Stimulated activated naive CD8-positive, alpha-beta T cell treated with anti-CD3 and anti-CD28 coated beads, Interleukin-15, Interleukin-2, amounts not matched to agents 100 ng/mL and 50 ng/mL, for 24 hours (primary cell): ENCODE data around the gene INPP5B.
"Not testable (repeated sequence)": the region's sequence is repeated elsewhere in the genome, so short reads cannot be mapped to it uniquely, and the experiment has no call there.

Experiments used
- H3K27ac Mint-ChIP-seq: one replicate; pipeline ENCODE4 v1.8.0; 2021; ENCODE audit warnings: mild to moderate bottlenecking, mixed read lengths
- H3K27me3 Mint-ChIP-seq: one replicate; pipeline ENCODE4 v1.8.0; 2021; ENCODE audit warnings: mixed read lengths
- H3K36me3 Mint-ChIP-seq: one replicate; pipeline ENCODE4 v1.8.0; 2021; ENCODE audit warnings: low read depth, mixed read lengths
- H3K4me1 Mint-ChIP-seq: one replicate; pipeline ENCODE4 v1.8.0; 2021; ENCODE audit warnings: low read depth, mixed read lengths
- H3K4me3 Mint-ChIP-seq: one replicate; pipeline ENCODE4 v1.8.0; 2021; ENCODE audit warnings: mild to moderate bottlenecking, mixed read lengths
- H3K9me3 Mint-ChIP-seq: one replicate; pipeline ENCODE4 v1.8.0; 2021; ENCODE audit warnings: mixed read lengths

INPP5B gene

DNA sequence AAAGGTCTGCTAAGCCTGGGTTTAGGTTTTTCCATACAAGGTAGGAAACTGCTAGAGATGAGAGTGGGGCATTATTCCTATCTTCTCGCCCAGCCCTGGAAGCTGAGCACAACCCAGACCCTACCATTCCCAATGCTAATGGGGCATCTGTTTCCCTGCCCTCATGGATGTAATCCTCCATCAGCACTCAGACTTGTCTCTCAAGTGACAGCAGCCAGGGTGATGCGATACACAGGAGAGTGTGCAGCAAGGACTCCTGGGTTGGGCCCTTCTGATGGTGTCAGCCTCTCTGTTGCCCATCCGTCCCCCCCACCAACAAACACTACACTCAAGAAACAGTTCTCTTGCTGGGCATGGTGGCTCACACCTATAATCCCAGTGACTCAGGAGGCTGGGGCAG lies 5.9 kb upstream of the INPP5B start:
- no peaks in the 10 kb centered on the region for H3K9me3 Mint-ChIP-seq
- peaks cover 12% of the 10 kb centered on the region for H3K36me3 Mint-ChIP-seq
- H3K4me3 Mint-ChIP-seq, result no peak overlapping the region
- H3K4me1 Mint-ChIP-seq, result peaks cover 10% of the 10 kb centered on the region
- H3K27ac Mint-ChIP-seq, result no peak overlapping the region
- H3K27me3 Mint-ChIP-seq, result no peaks in the 10 kb centered on the region

DNA sequence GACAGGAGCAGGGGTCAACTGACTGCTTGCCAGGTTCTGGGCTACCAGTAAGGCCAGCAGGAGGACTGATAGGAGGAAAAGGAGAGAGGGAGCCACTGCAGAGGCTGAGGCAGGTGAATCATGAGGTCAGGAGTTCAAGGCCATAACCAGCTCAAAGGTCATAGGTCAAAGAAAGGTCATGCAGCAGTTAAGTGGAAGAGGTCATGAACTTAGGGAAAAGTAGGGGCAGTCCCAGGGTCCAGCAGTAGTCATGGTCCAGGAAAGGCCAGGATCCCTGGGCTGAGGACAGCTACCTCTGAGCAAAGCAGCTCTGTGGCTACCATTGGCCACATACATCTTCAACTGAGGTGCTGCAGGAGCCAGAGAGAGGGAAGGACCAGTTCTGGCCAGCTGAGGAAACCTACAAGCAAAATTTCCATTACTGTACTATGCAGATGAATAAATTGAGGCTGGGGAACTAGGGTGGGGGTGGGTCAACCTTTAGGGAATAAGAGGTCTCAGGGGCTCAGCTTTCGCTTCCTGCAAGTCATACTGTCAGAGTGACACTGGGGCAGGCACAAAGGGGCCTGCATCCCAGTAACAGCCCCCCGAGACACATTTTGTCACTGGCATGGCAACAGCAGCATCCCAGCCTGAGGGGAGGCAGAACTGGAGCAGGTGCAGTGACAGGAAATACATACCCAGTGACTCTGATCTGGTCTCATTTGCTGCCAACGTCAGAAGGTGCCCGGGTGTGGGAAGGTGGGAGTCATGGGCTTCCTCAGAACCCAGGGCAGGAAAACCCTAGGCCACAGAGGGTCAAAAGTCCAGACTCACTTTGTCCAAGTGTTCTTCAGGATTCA lies 5.2 kb upstream of the INPP5B start:
- H3K4me3 Mint-ChIP-seq, result no peak overlapping the region
- H3K4me1 Mint-ChIP-seq, result peaks cover 17% of the 10 kb centered on the region
- peaks cover 11% of the 10 kb centered on the region for H3K36me3 Mint-ChIP-seq
- no peak overlapping the region for H3K27ac Mint-ChIP-seq
- no peaks in the 10 kb centered on the region for H3K9me3 Mint-ChIP-seq
- no peaks in the 10 kb centered on the region for H3K27me3 Mint-ChIP-seq

DNA sequence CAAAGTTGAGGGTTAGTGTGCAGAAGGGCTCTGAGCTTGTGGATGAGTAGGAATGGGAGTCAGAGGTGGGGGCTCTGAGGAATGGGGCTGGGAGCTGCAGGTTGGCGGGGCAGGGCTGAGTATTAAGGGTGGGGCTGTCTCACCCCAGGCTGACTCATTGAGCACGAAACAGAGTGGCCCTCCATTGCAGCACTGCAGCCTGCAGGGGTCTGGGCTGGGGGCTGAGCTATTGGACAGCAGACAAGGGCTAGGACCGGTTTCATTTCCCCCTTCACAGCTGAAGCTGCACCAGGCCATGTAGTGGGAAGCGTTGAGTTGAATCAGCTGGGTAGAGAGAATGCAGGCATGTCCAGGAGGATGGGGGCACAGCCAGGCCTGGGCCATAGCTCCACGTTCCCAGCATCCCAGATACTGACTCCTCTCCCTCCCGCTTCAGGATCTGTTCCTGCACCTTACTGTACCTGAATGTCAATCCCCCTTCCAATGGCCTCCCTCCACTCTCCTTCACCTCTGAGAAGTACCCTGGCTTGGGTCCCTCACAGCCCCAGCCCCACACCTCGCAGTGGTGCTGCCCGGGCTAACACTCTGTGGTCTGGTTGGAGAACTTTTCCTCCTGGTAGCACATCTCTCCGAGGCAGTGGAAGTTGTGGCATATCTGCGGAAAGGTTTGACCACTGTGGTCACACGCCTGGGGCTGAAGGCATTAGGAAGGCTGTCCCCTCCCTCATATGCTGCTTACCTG lies 4.4 kb upstream of the INPP5B start:
- H3K4me1 Mint-ChIP-seq, result peaks cover 25% of the 10 kb centered on the region
- H3K27me3 Mint-ChIP-seq, result no peaks in the 10 kb centered on the region
- H3K36me3 Mint-ChIP-seq, result peaks cover 3% of the 10 kb centered on the region
- no peak overlapping the region for H3K4me3 Mint-ChIP-seq
- H3K27ac Mint-ChIP-seq, result no peak overlapping the region
- H3K9me3 Mint-ChIP-seq, result no peaks in the 10 kb centered on the region

DNA sequence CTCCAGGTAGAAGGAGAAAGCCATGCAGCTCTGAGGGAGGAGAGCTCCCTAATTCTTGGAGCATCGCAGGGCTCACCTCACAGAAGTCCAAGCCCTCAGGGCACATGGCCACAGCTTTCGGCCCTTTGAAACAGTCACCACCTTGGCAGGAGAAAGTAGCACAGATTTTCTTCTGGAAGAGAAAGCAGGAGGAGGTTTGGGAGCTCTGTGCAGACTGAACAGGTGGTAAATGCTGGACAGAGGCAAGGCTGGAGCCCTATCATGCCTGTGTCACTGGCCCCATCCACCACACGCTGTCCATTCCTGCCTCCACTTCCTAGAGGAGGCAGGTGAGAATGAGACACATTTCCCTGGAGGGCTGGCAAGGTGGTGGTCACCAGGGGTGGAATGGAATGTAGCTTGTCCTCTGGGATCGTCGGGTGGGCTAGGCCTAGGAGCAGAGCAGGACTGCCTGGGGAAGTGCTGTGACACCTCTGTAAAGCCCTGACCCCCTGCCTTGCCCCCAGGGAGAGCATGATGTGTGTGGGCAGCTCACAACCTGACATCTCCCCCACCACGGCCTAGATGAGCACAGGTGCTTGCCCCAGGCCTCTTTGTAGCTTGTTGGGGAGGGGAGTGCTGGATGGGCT lies 2.8 kb upstream of the INPP5B start:
- Mint-ChIP-seq H3K27me3 (no peaks in the 10 kb centered on the region), H3K36me3 (no peaks in the 10 kb centered on the region), H3K27ac (no peak overlapping the region), H3K4me3 (no peak overlapping the region), H3K4me1 (peaks cover 25% of the 10 kb centered on the region), H3K9me3 (no peaks in the 10 kb centered on the region)

DNA sequence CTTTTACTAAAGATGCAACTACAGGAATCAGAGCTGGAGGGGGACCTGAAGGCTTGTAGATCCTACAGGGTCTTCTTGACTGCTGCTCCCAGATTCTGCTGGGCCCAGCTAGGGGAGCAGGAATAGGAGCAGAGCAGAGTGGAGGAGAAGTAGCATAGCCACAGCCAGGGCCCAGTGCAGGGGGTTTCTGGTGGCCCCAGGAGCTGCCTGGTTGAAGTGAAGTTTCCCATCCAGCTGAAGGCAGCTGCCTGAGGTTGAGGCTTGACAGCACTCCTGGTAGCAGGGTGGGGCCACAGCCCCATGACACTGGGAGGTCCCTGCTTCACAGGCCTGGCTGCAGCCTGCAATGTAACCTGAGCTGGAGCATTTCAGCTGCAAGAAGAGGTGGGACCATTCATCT lies 2.0 kb upstream of the INPP5B start:
- Mint-ChIP-seq H3K36me3 (no peaks in the 10 kb centered on the region), H3K27me3 (no peaks in the 10 kb centered on the region), H3K4me1 (peaks cover 25% of the 10 kb centered on the region), H3K9me3 (no peaks in the 10 kb centered on the region), H3K4me3 (no peak overlapping the region), H3K27ac (no peak overlapping the region)

DNA sequence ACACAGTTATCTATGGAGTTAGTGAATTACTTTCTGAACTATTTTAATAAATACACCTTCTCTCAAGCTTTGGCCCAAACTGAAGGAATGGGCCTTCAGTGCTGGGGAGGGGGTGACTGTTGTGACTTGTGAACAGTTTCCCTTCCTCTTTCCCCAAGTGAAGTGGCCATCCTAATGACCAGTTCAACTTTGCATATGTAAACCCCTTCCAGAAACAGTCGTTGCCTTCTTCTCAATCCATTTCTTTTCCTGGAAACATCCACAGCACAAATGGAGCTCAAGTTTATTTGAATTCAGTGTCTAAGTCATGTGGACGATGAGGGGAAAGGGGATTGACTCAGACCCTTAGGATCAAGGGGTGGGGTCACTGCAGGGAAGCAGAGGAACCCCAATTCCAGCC lies 1.3 kb upstream of the INPP5B start:
- H3K36me3 Mint-ChIP-seq, result peaks cover 2% of the 10 kb centered on the region
- no peaks in the 10 kb centered on the region for H3K27me3 Mint-ChIP-seq
- H3K27ac Mint-ChIP-seq, result no peak overlapping the region
- H3K4me3 Mint-ChIP-seq, result no peak overlapping the region
- H3K4me1 Mint-ChIP-seq, result peaks cover 25% of the 10 kb centered on the region
- H3K9me3 Mint-ChIP-seq, result no peaks in the 10 kb centered on the region

DNA sequence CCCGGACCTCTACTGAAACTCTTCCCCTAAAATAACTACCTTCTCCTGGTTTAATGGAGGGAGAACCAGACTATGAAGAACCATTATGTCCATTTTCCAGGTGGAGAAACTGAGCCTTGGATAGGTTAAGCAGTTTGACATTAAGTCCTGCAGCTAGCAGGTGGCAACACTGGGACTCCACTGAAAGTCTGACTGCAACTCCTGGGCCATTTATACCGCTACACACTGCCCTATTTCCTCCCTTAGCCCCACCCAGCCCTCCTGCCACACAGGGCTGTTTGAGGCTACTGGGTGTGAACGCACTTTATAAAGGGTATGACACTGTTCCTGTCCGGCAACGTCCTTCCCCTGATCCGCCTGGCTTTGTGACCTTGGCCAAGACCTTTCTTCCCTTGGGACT lies 511 bp upstream of the INPP5B start:
- no peaks in the 10 kb centered on the region for H3K27me3 Mint-ChIP-seq
- H3K36me3 Mint-ChIP-seq, result peaks cover 4% of the 10 kb centered on the region
- peak overlapping the region; percentile 99 for H3K27ac Mint-ChIP-seq
- peaks cover 24% of the 10 kb centered on the region for H3K4me1 Mint-ChIP-seq
- peak overlapping the region; percentile 98 for H3K4me3 Mint-ChIP-seq
- H3K9me3 Mint-ChIP-seq, result no peaks in the 10 kb centered on the region

DNA sequence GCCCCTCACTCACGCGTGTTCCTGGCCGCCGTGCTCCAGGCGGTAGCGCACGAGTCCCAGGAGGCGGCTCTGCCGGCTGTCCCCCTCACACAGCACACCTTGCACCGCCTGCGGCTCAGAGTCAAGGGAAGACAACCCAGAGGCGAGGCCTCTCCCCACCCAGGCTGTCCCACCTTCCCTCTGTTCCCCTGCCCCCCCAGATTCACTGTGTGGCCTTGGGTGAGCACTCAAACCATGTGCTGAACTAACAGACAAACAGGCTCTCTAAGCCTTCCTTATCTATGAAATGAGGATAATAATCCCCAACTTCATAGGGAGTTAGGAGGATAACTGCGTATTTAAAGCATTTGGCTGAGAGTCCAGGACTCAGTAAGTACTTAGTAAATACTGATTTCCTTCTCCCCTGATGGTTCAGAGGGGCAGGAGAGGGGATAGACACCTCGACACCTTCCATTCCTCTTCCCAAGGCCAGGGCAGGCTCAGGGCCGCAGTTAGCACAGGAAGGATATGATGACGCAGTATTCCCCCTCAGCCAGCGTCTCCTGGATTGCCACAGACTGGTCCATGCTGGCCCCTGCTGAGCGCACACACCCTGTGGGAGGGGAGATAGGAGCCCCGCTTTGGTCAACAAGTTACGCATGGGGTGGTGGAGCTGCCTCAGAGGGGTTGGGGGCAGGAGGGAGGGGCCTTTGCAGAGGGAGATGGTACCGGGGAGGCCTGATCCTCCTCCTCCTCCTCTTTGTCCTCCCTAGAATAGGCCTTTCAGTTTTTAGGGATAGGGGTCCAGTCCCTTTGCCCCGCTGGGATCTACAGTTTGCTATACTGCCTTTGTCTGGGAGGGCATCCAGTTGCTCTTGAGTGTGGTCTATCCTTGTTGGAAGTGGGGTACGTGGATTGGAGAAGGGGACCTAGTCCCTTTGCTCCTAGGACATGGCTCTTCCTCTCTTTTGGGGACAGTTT lies 830 bp downstream of the INPP5B start:
- H3K4me3 Mint-ChIP-seq, result peak overlapping the region; percentile 98
- H3K36me3 Mint-ChIP-seq, result peaks cover 6% of the 10 kb centered on the region
- peak overlapping the region; percentile 99 for H3K27ac Mint-ChIP-seq
- H3K27me3 Mint-ChIP-seq, result no peaks in the 10 kb centered on the region
- H3K4me1 Mint-ChIP-seq, result peaks cover 15% of the 10 kb centered on the region
- H3K9me3 Mint-ChIP-seq, result no peaks in the 10 kb centered on the region

DNA sequence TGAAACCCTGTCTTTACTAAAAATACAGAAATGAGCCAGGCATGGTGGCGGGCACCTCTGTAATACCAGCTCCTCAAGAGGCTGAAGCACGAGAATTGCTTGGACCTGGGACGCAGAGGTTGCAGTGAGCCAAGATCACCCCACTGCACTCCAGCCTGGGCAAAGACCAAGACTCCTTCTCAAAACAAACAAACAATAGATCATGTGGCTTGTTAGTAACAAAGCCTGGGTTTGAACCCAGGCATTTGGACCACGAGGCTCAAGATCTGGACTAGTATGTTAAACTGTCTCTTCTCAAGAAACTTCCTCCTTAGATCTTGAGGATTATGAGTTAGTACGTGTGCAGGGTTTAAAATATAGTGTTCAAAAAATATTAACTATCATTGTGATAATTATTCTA lies 1.6 kb downstream of the INPP5B start:
- Mint-ChIP-seq H3K4me3 (peak overlapping the region; percentile 26), H3K9me3 (no peaks in the 10 kb centered on the region), H3K27me3 (no peaks in the 10 kb centered on the region), H3K27ac (no peak overlapping the region), H3K4me1 (peaks cover 15% of the 10 kb centered on the region), H3K36me3 (peaks cover 8% of the 10 kb centered on the region)

DNA sequence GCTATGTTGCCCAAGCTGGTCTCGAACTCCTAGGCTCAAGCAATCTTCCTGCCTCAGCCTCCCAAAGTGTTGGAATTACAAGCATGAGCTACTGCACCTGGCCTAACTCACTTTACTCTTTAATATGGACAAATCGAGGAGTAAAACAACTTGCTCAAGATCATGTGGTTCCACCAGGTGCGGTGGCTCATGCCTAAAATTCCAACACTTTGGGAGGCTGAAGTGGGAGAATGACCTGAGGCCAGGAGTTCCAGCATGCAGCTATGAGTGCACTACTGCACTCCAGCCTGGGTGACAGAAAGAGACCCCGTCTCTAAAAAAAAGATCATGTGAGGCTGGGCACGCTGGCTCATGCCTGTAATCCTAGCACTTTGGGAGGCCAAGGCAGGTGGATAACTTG lies 2.0 kb downstream of the INPP5B start:
- H3K4me3 Mint-ChIP-seq, result no peak overlapping the region
- no peaks in the 10 kb centered on the region for H3K27me3 Mint-ChIP-seq
- peaks cover 8% of the 10 kb centered on the region for H3K36me3 Mint-ChIP-seq
- no peaks in the 10 kb centered on the region for H3K9me3 Mint-ChIP-seq
- no peak overlapping the region for H3K27ac Mint-ChIP-seq
- H3K4me1 Mint-ChIP-seq, result peaks cover 15% of the 10 kb centered on the region

DNA sequence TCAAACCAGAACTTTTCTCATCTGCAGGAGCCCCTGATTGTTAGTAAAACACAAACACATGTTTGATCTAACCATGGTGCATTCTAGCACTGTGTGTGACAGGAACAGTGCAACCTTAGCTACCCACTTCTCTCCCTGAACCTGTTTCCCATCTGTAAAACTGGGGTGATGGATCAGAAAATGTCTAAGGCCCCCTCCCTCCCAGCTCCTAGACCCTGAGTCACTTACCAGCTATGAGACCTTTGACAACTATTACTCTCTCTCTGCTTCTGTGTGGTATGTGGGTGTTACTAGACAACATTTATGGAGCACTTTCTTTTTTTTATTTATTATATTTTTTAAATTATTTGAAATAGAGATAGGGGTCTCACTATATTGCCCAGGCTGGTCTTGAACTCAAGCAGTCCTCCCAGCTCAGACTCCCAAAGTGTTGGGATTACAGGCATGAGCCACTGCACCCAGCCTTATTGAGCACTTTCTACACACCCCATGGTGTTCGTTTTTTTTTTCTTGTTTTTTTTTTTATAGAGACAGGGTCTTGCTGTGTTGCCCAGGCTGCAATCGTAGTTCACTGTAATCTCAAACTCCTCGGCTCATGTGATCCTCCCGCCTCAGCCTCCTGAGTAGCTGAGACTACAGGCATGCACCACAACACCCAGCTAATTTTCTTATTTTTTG lies 2.6 kb downstream of the INPP5B start:
- Mint-ChIP-seq H3K4me1 (peaks cover 15% of the 10 kb centered on the region), H3K27ac (no peak overlapping the region), H3K9me3 (no peaks in the 10 kb centered on the region)

DNA sequence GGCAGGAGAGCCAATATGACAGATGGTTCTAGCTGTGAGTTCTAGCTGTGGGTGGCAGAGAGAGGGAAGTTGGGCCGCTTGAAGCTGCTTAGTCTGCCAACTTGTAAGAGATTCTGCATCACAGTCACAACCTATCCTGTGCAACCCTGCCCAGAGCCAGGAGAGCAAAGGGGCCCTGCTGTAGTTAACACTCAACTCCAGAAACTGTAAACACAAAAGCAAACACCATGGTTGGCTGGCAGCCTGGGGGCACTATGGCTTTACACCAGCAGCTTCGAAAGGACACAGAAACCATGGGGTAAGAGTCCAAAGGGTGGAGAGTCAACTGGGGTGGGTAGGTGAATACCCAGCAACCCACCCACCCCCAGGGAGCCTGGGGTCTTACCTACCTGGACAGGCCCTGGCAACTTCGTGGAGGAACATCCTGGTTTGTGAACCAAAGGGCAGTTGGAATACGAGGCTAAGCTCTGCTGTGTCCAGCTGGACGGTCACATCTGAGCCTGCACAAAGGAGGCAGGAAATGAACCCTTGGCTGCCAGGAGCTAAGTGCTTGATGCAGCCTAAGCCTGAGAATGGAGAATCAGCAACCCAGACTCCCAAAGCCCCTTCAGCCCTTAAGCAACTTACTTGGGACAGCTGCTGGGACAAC lies 6.4 kb downstream of the INPP5B start:
- Mint-ChIP-seq H3K27me3 (no peaks in the 10 kb centered on the region), H3K9me3 (no peaks in the 10 kb centered on the region), H3K36me3 (peaks cover 8% of the 10 kb centered on the region), H3K4me1 (no peaks in the 10 kb centered on the region), H3K4me3 (no peak overlapping the region), H3K27ac (no peak overlapping the region)

More for the DNA sequence above, 2.6 kb downstream of the INPP5B start:
- Mint-ChIP-seq H3K36me3 (peaks cover 8% of the 10 kb centered on the region), H3K4me3 (no peak overlapping the region), H3K27me3 (no peaks in the 10 kb centered on the region)

DNA sequence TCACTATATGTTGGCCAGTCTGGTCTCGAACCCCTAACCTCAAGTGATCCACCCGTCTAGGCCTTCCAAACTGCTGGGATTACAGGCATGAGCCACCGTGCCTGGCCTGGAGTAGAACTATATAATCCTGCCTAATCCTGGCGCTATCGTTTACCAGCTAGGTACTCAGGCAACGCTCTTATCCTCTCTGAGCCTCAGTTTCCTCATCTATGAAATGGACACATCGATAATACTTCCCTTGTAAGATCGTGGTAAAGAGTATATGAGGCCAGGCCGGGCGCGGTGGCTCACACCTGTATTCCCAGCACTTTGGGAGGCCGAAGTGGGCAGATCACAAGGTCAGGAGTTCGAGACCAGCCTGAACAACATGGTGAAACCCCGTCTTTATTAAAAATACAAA lies 10.1 kb downstream of the INPP5B start:
- peaks cover 12% of the 10 kb centered on the region for H3K4me1 Mint-ChIP-seq
- H3K9me3 Mint-ChIP-seq, H3K4me3 Mint-ChIP-seq, H3K27ac Mint-ChIP-seq, H3K27me3 Mint-ChIP-seq: not testable (repeated sequence)
- H3K36me3 Mint-ChIP-seq, result peaks cover 10% of the 10 kb centered on the region
